ENCODE data around the gene TRIM44. TPM values are rescaled to one million over a fixed set of nuclear protein-coding genes. Genes with fewer than 3 reads are reported as not detected.

The TRIM44 gene
- total and polyA plus RNA-seq, 10 of the 15 experiments (the other 5 are each of a cell fraction or from before 2014, with no cell fraction given), result 6.7 to 93.0 (median 27.6) TPM

GRCh38 chr11:35662649-35663407 lies at the start of gene TRIM44 (continued):
- TF ChIP-seq RAD51 (IDR thresholded peaks at IDR 0.05) (no peak), RBBP5 (conservative IDR thresholded peaks at IDR 0.05) (0 out of 2 replicates have a peak, but pooled peaks have one; percentile 38), ZBED1 (IDR thresholded peaks at IDR 0.05; ENCODE audit: borderline replicate concordance) (no peak; the same call in 1 of the 2 replicates), SPI1 (IDR thresholded peaks at IDR 0.05; ENCODE audit: borderline replicate concordance, insufficient read depth, low read depth, low read length) (no peak; the same call in 1 of the 2 replicates), LARP7 (IDR thresholded peaks at IDR 0.05) (peak; percentile 95), DPF2 (IDR thresholded peaks at IDR 0.05) (peak; percentile 95), ZZZ3 (IDR thresholded peaks at IDR 0.05; ENCODE audit: control insufficient read depth, insufficient read length, low read depth) (no peak), TARDBP (IDR thresholded peaks at IDR 0.05; ENCODE audit: borderline replicate concordance) (peak; percentile 78), ZNF207 (IDR thresholded peaks at IDR 0.05; ENCODE audit: borderline replicate concordance) (0 out of 2 replicates have a peak, but pooled peaks have one; percentile 72), EP300 (IDR thresholded peaks at IDR 0.05; ENCODE audit: borderline replicate concordance in 1 of 2, control insufficient read depth in 1 of 2, low read depth in 2 of 2, low read length in 2 of 2) (0 out of 4 replicates have a peak, but pooled peaks of 1 of the 2 experiments have one; percentile 19), SREBF2 (IDR thresholded peaks at IDR 0.05; ENCODE audit: low read length) (no peak), FOS (IDR thresholded peaks at IDR 0.05; ENCODE audit: borderline replicate concordance, extremely low read depth, insufficient read length) (no peak), TCF3 (IDR thresholded peaks at IDR 0.05; ENCODE audit: borderline replicate concordance, insufficient read depth, low read depth, low read length) (0 out of 2 replicates have a peak, but pooled peaks have one; percentile 32), CREM (IDR thresholded peaks at IDR 0.05; ENCODE audit: low read depth) (peak; percentile 64), ZNF687 (IDR thresholded peaks at IDR 0.05) (peak; percentile 99), MEF2A (IDR thresholded peaks at IDR 0.05; ENCODE audit: insufficient read depth, low read depth, low read length) (peak; percentile 26; the same call in 1 of the 2 replicates), NBN (IDR thresholded peaks at IDR 0.05) (no peak; the same call in 1 of the 2 replicates), IKZF2 (IDR thresholded peaks at IDR 0.05) (peak in 1 of 2 experiments; percentile 47; a peak in 2 of 4 replicates), HDGF (IDR thresholded peaks at IDR 0.05) (peak; percentile 97), ZSCAN29 (IDR thresholded peaks at IDR 0.05) (0 out of 2 replicates have a peak, but pooled peaks have one; percentile 18), ZNF274 (IDR thresholded peaks at IDR 0.05; ENCODE audit: insufficient read depth, insufficient read length) (no peak), YBX1 (IDR thresholded peaks at IDR 0.05) (no peak), ETV6 (conservative IDR thresholded peaks at IDR 0.05 in 1 of 2, IDR thresholded peaks at IDR 0.05 in 1 of 2; ENCODE audit: borderline replicate concordance in 1 of 2, low read depth in 1 of 2) (peak; percentile 78 to 82; a peak in 3 of 4 replicates), IRF4 (IDR thresholded peaks at IDR 0.05; ENCODE audit: low read depth, low read length) (no peak)
- TF ChIP-seq, protein P1, sequence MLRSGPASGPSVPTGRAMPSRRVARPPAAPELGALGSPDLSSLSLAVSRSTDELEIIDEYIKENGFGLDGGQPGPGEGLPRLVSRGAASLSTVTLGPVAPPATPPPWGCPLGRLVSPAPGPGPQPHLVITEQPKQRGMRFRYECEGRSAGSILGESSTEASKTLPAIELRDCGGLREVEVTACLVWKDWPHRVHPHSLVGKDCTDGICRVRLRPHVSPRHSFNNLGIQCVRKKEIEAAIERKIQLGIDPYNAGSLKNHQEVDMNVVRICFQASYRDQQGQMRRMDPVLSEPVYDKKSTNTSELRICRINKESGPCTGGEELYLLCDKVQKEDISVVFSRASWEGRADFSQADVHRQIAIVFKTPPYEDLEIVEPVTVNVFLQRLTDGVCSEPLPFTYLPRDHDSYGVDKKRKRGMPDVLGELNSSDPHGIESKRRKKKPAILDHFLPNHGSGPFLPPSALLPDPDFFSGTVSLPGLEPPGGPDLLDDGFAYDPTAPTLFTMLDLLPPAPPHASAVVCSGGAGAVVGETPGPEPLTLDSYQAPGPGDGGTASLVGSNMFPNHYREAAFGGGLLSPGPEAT (IDR thresholded peaks at IDR 0.05; ENCODE audit: low read depth), result no peak
- TF ChIP-seq, protein P2, sequence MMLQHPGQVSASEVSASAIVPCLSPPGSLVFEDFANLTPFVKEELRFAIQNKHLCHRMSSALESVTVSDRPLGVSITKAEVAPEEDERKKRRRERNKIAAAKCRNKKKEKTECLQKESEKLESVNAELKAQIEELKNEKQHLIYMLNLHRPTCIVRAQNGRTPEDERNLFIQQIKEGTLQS (IDR thresholded peaks at IDR 0.05; ENCODE audit: borderline replicate concordance, extremely low read depth, low read depth, low read length), result no peak
